K562 (cell line): ENCODE measurements around the gene MTMR4. TPM values are rescaled to one million over a fixed set of nuclear protein-coding genes. Genes with fewer than 3 reads are reported as not detected.

Experiments
- ARNT ChIP-seq, 2 experiments: fragments of 450-650 bp; IDR thresholded peaks; 2 replicates each; pipeline ENCODE4 v1.6.1; 2016; ENCODE audit warnings: mild to moderate bottlenecking in 1 of 2
- MTA3 ChIP-seq: fragments of 450-650 bp; formaldehyde crosslinking; IDR thresholded peaks from 2 replicates; pipeline ENCODE4 v1.6.1; 2017; ENCODE audit warnings: mild to moderate bottlenecking, borderline replicate concordance
- NFATC3 ChIP-seq: fragments of 450-650 bp; IDR thresholded peaks from 2 replicates; pipeline ENCODE4 v1.6.1; 2017; ENCODE audit warnings: mild to moderate bottlenecking
- POLR3A ChIP-seq: IDR thresholded peaks from 2 replicates; pipeline ENCODE4 v1.6.1; 2011; ENCODE audit warnings: borderline replicate concordance, mild to moderate bottlenecking, moderate library complexity; ENCODE audit not compliant: insufficient read length, insufficient read depth; ENCODE audit errors: extremely low read depth
- TAL1 ChIP-seq: fragments of 450-650 bp; IDR thresholded peaks from 2 replicates; pipeline ENCODE4 v1.6.1; 2016; ENCODE audit warnings: mild to moderate bottlenecking
- TCF3 ChIP-seq: sonication (generic); formaldehyde crosslinking; IDR thresholded peaks from 2 replicates; pipeline ENCODE4 v1.4.0; 2020; ENCODE audit warnings: mild to moderate bottlenecking, missing genetic modification reagents
- ZEB2 ChIP-seq: fragments of 450-650 bp; IDR thresholded peaks from 2 replicates; pipeline ENCODE4 v1.6.1; 2016
- polyA plus RNA-seq, 8 experiments: library from polyadenylated mRNA; depleted of rRNA in 4 of 8; stranded (reverse) in 5 of 8; unstranded in 3 of 8; fragments of >200 nt; fragmentation: Nextera tagmentation in 2 of 8; fragmentation: Illumina TruSeq in 1 of 8; extraction: Ambion mirVana in 2 of 8; extraction: Trizol in 1 of 8; gene quantifications; 2 replicates each; pipeline versions ENCODE4 v1.2.1 to v1.2.3, GENCODE V29; 2011 to 2014; ENCODE audit warnings: inconsistent platforms in 1 of 8, missing spikeins in 1 of 8
- total RNA-seq, 7 experiments: library from RNA; depleted of rRNA in 6 of 7; stranded (reverse); fragments of >200 nt in 6 of 7; fragmentation: Illumina TruSeq in 2 of 7; extraction: Trizol in 2 of 7; gene quantifications; 2 replicates each; pipeline versions ENCODE4 v1.2.1 to v1.2.3, GENCODE V29; 2011 to 2021; ENCODE audit warnings: low replicate concordance in 1 of 7
- TF ChIP-seq, protein P1 (sequence below): fragments of 200-800 bp; sonication (Bioruptor generic); IDR thresholded peaks from 2 replicates; pipeline ENCODE4 v1.6.1; 2016; ENCODE audit warnings: missing genetic modification characterization, missing compliant biosample characterization
- TF ChIP-seq, protein P2 (sequence below): sonication (generic); formaldehyde crosslinking; IDR thresholded peaks from 2 replicates; pipeline ENCODE4 v1.8.1; 2023; ENCODE audit warnings: missing genetic modification reagents, mild to moderate bottlenecking, borderline replicate concordance
- TF ChIP-seq, protein P3 (sequence below): fragments of 200-800 bp; sonication (Bioruptor generic); IDR thresholded peaks from 2 replicates; pipeline ENCODE4 v1.6.1; 2017; ENCODE audit warnings: missing genetic modification characterization, missing compliant biosample characterization
- TF ChIP-seq, protein P4 (sequence below): fragments of 250-450 bp; sonication (Bioruptor Pico); IDR thresholded peaks from 2 replicates; pipeline ENCODE4 v1.5.0; 2021; ENCODE audit warnings: mild to moderate bottlenecking, moderate library complexity

MTMR4 gene
- total and polyA plus RNA-seq, 9 of the 15 experiments (the other 6 are each of a cell fraction or from before 2014, with no cell fraction given): 8.8 to 45.7 (median 28.7) TPM

DNA sequence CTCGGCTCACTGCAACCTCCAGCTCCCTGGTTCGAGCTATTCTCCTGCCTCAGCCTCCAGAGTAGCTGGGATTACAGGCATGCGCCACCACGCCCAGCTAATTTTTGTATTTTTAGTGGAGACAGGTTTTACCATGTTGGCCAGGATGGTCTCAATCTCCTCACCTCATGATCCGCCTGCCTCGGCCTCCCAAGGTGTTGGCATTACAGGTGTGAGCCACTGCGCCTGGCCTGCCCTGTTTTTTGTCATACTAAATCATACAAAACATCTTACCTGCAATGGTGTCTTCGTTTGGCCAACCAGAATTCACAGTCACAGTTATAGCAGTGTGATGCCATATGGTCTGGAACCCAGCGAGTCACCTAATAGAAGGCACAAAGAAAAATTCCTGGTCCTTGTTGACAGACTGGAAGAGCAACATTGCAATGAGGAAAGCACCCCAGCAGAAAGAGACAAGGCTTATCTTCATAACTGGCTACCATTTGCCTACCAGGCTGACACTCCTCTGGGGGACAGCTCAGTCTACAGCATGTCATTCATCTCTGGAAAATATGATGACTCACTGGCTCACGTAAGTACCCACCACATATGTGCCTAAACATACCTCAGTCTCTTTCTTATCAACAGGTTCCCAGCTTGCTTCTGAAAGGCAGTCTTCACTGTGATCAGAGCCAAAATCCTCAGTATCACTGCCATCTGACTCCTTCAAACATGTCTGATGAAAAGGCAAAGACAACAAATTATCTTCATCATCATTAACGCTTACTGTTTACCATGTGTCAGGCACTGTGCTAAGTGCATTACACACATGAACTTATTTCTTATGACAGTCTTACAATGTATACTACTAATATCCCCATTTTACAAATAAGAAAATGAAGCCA lies 22.0 kb downstream of the MTMR4 start (continued):
- TF ChIP-seq, protein P1, sequence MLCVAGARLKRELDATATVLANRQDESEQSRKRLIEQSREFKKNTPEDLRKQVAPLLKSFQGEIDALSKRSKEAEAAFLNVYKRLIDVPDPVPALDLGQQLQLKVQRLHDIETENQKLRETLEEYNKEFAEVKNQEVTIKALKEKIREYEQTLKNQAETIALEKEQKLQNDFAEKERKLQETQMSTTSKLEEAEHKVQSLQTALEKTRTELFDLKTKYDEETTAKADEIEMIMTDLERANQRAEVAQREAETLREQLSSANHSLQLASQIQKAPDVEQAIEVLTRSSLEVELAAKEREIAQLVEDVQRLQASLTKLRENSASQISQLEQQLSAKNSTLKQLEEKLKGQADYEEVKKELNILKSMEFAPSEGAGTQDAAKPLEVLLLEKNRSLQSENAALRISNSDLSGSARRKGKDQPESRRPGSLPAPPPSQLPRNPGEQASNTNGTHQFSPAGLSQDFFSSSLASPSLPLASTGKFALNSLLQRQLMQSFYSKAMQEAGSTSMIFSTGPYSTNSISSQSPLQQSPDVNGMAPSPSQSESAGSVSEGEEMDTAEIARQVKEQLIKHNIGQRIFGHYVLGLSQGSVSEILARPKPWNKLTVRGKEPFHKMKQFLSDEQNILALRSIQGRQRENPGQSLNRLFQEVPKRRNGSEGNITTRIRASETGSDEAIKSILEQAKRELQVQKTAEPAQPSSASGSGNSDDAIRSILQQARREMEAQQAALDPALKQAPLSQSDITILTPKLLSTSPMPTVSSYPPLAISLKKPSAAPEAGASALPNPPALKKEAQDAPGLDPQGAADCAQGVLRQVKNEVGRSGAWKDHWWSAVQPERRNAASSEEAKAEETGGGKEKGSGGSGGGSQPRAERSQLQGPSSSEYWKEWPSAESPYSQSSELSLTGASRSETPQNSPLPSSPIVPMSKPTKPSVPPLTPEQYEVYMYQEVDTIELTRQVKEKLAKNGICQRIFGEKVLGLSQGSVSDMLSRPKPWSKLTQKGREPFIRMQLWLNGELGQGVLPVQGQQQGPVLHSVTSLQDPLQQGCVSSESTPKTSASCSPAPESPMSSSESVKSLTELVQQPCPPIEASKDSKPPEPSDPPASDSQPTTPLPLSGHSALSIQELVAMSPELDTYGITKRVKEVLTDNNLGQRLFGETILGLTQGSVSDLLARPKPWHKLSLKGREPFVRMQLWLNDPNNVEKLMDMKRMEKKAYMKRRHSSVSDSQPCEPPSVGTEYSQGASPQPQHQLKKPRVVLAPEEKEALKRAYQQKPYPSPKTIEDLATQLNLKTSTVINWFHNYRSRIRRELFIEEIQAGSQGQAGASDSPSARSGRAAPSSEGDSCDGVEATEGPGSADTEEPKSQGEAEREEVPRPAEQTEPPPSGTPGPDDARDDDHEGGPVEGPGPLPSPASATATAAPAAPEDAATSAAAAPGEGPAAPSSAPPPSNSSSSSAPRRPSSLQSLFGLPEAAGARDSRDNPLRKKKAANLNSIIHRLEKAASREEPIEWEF (CRISPR knock-in tag): peak; percentile 72; the same call in 1 of the 2 replicates
- peak; percentile 34 to 94; a peak in 2 of 4 replicates for TF ChIP-seq ARNT (IDR thresholded peaks at IDR 0.05)
- peak; percentile 94 for TF ChIP-seq ZEB2
- peak; percentile 97 for TF ChIP-seq TAL1
- TF ChIP-seq POLR3A: no peak
- peak; percentile 98 for TF ChIP-seq TCF3 (CRISPR knock-in tag)
- TF ChIP-seq MTA3: peak; percentile 88
- TF ChIP-seq, protein P2, sequence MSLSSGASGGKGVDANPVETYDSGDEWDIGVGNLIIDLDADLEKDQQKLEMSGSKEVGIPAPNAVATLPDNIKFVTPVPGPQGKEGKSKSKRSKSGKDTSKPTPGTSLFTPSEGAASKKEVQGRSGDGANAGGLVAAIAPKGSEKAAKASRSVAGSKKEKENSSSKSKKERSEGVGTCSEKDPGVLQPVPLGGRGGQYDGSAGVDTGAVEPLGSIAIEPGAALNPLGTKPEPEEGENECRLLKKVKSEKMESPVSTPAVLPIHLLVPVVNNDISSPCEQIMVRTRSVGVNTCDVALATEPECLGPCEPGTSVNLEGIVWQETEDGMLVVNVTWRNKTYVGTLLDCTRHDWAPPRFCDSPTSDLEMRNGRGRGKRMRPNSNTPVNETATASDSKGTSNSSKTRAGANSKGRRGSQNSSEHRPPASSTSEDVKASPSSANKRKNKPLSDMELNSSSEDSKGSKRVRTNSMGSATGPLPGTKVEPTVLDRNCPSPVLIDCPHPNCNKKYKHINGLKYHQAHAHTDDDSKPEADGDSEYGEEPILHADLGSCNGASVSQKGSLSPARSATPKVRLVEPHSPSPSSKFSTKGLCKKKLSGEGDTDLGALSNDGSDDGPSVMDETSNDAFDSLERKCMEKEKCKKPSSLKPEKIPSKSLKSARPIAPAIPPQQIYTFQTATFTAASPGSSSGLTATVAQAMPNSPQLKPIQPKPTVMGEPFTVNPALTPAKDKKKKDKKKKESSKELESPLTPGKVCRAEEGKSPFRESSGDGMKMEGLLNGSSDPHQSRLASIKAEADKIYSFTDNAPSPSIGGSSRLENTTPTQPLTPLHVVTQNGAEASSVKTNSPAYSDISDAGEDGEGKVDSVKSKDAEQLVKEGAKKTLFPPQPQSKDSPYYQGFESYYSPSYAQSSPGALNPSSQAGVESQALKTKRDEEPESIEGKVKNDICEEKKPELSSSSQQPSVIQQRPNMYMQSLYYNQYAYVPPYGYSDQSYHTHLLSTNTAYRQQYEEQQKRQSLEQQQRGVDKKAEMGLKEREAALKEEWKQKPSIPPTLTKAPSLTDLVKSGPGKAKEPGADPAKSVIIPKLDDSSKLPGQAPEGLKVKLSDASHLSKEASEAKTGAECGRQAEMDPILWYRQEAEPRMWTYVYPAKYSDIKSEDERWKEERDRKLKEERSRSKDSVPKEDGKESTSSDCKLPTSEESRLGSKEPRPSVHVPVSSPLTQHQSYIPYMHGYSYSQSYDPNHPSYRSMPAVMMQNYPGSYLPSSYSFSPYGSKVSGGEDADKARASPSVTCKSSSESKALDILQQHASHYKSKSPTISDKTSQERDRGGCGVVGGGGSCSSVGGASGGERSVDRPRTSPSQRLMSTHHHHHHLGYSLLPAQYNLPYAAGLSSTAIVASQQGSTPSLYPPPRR (CRISPR knock-in tag): peak; percentile 88
- TF ChIP-seq NFATC3: peak; percentile 83
- TF ChIP-seq, protein P3, sequence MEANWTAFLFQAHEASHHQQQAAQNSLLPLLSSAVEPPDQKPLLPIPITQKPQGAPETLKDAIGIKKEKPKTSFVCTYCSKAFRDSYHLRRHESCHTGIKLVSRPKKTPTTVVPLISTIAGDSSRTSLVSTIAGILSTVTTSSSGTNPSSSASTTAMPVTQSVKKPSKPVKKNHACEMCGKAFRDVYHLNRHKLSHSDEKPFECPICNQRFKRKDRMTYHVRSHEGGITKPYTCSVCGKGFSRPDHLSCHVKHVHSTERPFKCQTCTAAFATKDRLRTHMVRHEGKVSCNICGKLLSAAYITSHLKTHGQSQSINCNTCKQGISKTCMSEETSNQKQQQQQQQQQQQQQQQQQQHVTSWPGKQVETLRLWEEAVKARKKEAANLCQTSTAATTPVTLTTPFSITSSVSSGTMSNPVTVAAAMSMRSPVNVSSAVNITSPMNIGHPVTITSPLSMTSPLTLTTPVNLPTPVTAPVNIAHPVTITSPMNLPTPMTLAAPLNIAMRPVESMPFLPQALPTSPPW (CRISPR knock-in tag): peak; percentile 65
- TF ChIP-seq, protein P4, sequence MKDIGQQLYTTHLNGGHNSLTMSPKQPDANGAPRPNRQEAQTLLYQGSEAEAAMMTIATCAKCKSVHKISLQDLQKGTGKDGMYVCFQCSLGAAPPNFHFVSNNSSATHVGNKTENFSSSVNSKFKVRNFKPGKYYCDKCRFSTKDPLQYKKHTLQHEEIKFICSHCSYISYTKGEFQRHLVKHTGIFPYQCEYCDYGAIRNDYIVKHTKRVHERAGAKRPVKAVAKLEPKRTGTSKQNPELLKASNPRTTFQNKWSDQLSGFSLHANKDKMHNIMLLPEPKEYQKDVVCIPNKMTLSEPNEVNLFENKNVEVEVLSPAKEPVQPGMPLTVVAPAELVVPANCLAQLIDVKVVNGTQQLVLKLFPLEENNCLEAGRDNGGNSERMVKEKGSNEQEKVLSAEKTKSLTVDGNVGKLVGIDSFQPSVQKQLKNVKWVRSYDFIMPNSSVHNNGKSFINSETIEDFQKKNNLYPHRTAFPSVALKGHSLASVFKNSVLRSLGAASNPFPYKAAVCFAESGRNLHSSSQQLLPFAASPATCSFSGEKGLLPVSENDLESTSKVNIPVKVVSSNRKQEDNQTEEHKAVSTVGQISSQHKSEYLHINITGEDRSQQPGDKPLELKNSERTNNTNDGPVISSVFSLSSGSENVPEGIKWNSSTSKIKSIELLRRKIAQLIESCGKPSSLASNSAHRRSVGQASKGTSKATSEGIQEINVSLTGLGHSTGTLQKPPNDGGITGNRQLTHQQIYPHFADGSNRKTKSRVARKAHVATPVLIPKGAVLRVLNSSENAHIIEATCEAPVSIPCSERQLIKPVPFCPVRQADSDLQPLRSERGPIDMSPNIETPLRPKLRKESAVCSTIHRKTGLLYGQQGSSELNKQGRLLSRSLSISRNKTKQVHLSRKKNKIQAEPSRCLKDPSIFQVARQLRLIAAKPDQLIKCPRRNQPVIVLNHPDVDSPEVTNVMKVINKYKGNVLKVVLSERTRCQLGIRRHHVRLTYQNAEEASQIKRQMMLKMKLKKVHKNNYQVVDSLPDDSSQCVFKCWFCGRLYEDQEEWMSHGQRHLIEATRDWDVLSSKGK (CRISPR knock-in tag): no peak
